ENCODE results near the gene RASA1.

DNA sequence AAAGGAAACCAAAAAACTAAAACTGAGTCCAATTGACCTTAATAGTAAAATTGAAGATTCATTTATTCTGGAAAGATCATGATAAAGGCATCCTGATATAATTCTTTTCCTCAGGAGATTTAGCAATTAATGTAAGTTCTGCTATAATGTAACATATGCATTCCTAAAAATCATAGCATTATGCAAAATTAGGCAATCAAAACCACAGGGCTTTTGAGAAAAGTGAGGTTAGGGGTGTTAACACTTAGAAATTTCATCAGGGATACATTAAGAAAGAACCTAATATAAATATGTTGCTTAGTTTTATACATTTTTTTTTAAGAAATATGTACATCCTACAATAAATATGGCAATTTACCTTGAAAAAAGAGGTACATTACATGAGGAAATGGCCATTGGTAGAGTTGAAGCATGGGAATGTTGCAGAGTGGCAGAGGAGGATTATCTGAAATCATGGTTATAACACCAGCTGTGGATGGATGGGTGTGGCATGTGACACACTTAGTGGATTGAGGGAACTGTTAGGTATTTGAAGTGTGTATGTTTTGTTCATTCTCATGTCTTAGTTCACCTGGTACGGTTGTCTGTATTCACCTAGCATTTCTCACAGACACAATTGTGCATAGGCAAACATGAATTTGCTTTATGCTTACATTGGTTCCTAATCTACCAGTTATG lies 94.0 kb downstream of the RASA1 start:
- TF ChIP-seq, protein P1, sequence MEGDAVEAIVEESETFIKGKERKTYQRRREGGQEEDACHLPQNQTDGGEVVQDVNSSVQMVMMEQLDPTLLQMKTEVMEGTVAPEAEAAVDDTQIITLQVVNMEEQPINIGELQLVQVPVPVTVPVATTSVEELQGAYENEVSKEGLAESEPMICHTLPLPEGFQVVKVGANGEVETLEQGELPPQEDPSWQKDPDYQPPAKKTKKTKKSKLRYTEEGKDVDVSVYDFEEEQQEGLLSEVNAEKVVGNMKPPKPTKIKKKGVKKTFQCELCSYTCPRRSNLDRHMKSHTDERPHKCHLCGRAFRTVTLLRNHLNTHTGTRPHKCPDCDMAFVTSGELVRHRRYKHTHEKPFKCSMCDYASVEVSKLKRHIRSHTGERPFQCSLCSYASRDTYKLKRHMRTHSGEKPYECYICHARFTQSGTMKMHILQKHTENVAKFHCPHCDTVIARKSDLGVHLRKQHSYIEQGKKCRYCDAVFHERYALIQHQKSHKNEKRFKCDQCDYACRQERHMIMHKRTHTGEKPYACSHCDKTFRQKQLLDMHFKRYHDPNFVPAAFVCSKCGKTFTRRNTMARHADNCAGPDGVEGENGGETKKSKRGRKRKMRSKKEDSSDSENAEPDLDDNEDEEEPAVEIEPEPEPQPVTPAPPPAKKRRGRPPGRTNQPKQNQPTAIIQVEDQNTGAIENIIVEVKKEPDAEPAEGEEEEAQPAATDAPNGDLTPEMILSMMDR (IDR thresholded peaks at IDR 0.05 in 8 of 11, conservative IDR thresholded peaks at IDR 0.05 in 3 of 11): no peak
- no peak for TF ChIP-seq POLR2A (IDR thresholded peaks at IDR 0.05)
- no peak for TF ChIP-seq POLR2AphosphoS5 (IDR thresholded peaks at IDR 0.05)

All from spleen (tissue), 7 donors.